Measurements from ENCODE around the gene RAB3GAP2. TPM values are rescaled to one million over a fixed set of nuclear protein-coding genes. Genes with fewer than 3 reads are reported as not detected.
A peak's percentile ranks its signal among the peaks of the same experiment; 100 is the strongest.
"Not testable (repeated sequence)": the region's sequence is repeated elsewhere in the genome, so short reads cannot be mapped to it uniquely, and the experiment has no call there.

The RAB3GAP2 gene
- total RNA-seq, 1 donor from 2014 or later: 24.6 TPM

DNA sequence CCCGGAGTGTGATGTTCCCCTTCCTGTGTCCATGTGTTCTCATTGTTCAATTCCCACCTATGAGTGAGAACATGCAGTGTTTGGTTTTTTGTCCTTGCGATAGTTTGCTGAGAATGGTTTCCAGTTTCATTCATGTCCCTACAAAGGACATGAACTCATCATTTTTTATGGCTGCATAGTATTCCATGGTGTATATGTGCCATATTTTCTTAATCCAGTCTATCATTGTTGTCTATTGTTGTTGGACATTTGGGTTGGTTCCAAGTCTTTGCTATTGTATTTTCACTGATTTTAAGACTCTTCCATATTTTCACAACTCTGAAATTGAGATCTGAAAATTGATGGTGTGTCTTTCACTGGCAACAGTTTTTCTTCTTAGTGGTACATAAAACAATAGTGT is 67.5 kb downstream of the RAB3GAP2 start:
- DNase-seq (ENCODE audit: low spot score): not testable (repeated sequence)

DNA sequence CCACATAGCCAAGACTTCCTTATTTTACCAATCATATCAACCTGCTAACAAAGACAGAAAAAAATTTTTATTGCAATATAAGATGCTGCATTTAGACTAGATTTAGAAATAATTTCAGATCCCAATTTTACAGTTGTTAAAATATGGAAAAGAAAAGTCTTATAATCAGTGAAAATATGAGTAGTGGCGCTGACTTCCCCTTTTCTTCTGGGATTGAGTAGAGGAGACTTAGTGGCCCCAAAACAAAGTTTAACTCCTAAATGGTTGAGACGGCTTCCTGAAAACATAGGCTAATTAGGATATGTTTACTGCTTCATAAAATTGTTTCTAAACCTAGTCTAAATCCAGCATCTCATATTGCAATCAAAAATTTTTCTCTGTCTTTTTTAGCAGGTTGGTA is 68.4 kb downstream of the RAB3GAP2 start:
- no peak for DNase-seq (ENCODE audit: low spot score)

GRCh38 chr1:220198186-220199005 is 73.9 kb downstream of the RAB3GAP2 start:
- DNase-seq (ENCODE audit: low spot score): no peak

- DNase-seq (ENCODE audit: low spot score): no peak
These were observed 76.6 kb downstream of the RAB3GAP2 start for GRCh38 chr1:220195701-220196100.

GRCh38 chr1:220189750-220190347 is 82.4 kb downstream of the RAB3GAP2 start:
- DNase-seq (ENCODE audit: low spot score): peak; percentile 19

GRCh38 chr1:220188538-220188937 is 83.7 kb downstream of the RAB3GAP2 start:
- no peak for DNase-seq (ENCODE audit: low spot score)

GRCh38 chr1:220186752-220187151 is 85.5 kb downstream of the RAB3GAP2 start:
- no peak for DNase-seq (ENCODE audit: low spot score)

- no peak for DNase-seq (ENCODE audit: low spot score)
These were observed 87.7 kb downstream of the RAB3GAP2 start for GRCh38 chr1:220184506-220184905.

DNA sequence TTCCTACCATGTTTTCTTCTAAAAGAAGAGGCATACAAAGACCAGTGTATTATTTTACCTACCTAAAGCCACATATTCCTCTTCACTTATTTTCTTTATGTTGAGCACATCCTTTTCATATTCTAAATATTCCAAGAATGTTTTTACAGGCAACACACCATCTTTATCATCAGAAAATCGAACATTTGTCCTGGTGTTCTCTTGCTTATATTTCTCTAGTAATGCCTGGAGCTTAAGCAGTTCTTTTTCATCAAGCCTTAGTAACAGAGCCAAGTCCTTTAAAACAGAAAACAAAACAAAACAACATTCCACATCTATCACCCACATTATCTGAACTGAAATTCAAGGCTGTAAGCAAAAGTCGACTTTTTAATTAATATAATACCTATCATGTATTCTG is 89.6 kb downstream of the RAB3GAP2 start:
- DNase-seq (ENCODE audit: low spot score): no peak

DNA sequence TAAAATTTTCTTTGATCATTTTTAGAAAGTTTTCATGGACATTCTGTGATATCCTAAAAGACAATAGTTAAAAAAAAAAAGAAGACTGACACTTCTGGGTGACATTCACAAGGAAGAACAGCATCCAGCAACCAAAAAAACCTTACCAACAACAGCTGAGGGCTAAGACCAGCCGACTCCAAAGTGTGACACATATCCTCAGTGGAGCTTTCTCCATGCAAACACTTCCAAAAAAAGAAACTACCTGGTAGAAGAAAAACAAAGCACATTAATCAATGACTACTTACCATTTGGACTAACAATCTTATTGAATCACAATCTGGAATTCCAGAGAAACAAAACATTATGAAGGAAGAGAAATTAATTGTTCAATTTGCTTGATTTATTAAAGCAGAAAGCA is 90.1 kb downstream of the RAB3GAP2 start:
- DNase-seq (ENCODE audit: low spot score): no peak

GRCh38 chr1:220176540-220176939 is 95.7 kb downstream of the RAB3GAP2 start:
- DNase-seq (ENCODE audit: low spot score): no peak

GRCh38 chr1:220170836-220171526 is 101.3 kb downstream of the RAB3GAP2 start:
- no peak for DNase-seq (ENCODE audit: low spot score)

DNA sequence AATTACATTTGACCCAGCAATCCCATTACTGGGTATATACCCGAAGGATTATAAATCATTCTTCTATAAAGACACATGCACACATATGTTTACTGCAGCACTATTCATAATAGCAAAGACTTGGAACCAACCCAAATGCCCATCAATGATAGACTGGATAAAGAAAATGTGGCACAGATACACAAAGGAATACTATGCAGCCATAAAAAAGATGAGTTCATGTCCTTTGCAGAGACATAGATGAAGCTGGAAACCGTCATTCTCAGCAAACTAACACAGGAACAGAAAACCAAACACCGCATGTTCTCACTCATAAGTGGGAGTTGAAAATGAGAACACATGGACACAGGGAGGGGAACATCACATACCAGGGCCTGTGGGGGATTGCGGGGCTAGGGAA is 102.4 kb downstream of the RAB3GAP2 start:
- DNase-seq (ENCODE audit: low spot score): not testable (repeated sequence)

GRCh38 chr1:220166853-220167252 is 105.4 kb downstream of the RAB3GAP2 start:
- DNase-seq (ENCODE audit: low spot score): no peak

- DNase-seq (ENCODE audit: low spot score): no peak
These were observed 107.7 kb downstream of the RAB3GAP2 start for GRCh38 chr1:220164517-220164916.

DNA sequence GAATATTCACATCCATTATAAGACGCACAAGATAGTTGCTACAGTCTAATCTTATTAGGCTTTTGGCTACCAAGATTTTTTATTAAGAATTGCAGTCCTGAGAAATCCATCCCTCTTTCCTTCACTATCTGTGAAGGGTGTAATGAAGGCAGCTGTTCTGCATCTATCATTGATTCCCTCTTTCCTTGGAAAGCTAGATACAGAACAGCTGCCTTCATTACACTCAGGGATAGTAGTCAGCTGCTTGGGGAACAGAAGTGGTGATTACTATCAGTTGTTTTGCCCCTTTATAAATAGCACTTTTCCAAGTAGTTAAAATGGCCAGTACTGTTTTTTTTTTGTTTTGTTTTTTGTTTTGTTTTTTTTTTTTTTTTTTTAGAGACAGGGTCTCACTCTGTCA is 108.1 kb downstream of the RAB3GAP2 start:
- no peak for DNase-seq (ENCODE audit: low spot score)

DNA sequence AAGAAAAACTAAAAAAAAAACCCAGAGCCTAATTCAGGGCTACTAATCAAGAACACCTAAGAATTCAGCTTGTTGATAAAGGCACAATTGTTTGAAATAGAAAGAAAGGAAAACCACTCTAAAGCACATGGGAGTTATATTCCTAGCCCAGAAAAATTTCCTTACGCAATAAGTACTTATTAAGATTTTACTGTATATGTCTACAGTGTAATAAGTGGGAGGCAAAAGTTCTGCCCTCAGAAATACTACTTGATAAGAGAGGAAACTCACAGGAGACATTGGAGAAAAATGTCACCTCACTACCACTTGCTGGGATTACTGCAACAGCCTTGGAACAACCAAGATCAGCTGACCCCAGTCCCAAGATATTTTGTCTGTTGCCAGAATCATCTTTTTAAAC is 112.2 kb downstream of the RAB3GAP2 start:
- no peak for DNase-seq (ENCODE audit: low spot score)

- no peak for DNase-seq (ENCODE audit: low spot score)
These were observed 113.2 kb downstream of the RAB3GAP2 start for GRCh38 chr1:220159041-220159440.

- not testable (repeated sequence) for DNase-seq (ENCODE audit: low spot score)
These were observed 113.7 kb downstream of the RAB3GAP2 start for GRCh38 chr1:220158530-220158929.

GRCh38 chr1:220157738-220158137 is 114.5 kb downstream of the RAB3GAP2 start:
- no peak for DNase-seq (ENCODE audit: low spot score)

DNA sequence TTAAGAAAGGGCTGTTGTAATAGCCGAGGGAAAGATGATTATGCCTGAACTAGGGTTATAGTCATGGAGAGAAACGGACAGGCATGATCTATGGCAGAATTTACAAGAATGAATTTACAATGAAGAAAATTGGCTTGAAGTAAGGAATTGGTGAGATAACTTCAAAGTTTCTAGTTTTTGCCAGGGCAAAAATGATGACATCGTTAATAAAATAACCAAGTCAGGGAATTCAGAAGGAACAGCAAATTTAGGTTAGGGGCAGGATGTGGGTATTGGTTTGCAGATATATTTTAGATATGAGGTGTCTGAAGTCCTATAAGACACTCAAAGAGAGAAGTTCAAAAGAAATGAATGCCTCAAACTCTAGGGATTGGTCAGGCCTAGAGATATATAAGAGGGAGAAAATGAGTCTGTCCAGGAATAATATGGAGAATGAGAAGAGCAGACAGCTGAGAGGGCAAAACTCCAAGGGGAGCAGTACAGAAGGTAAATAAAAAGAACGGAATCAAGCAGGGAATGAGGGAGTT is 115.6 kb downstream of the RAB3GAP2 start:
- DNase-seq (ENCODE audit: low spot score): no peak

- no peak for DNase-seq (ENCODE audit: low spot score)
These were observed 119.1 kb downstream of the RAB3GAP2 start for GRCh38 chr1:220153147-220153546.

Measured in umbilical cord (tissue), 2 donors.